ENCODE data around the gene CELSR2.

DNA sequence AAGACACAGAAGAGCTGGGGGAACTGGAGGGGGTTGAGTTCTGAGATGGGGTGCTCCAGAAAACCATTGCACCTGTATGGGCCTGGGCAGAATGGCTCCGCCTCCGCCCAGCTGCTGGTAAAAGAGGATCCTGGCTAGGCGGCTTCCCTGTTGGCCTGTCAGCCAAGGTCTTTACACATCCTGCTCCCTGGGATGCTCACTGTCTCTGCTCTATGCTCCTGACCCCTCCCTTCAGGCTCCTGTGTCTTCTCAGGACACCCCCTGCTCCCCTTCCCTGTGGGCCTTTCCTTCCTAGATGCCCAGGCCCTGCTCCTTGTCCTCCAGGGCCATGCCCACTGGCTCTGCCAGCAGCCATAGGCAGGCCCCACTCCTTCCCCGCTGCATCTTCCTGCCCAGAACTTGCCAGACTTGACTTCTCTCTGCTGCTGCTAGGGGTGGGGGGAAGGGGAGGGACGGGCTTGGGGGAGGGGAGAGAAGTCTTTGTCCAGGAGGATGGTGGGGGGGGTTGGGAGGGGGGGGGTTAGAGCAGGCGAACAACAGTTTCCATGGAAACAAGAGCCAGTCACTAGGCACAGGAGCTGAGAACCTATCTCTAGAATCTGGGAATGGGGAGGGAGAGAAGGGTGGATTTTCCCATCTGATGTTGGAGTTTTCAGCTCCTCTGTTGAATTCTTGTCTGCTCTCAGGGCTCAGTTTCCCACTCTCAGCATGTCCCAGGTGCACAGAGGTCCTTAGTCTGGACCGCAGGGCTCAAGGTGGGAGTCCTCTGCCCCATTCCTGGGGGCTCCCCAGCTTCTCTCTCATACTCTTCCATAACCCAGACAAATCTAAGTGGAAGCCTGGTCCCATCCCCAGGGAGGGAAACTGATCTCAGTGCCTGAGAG lies 10.6 kb downstream of the CELSR2 start:
- TF ChIP-seq, protein P1, sequence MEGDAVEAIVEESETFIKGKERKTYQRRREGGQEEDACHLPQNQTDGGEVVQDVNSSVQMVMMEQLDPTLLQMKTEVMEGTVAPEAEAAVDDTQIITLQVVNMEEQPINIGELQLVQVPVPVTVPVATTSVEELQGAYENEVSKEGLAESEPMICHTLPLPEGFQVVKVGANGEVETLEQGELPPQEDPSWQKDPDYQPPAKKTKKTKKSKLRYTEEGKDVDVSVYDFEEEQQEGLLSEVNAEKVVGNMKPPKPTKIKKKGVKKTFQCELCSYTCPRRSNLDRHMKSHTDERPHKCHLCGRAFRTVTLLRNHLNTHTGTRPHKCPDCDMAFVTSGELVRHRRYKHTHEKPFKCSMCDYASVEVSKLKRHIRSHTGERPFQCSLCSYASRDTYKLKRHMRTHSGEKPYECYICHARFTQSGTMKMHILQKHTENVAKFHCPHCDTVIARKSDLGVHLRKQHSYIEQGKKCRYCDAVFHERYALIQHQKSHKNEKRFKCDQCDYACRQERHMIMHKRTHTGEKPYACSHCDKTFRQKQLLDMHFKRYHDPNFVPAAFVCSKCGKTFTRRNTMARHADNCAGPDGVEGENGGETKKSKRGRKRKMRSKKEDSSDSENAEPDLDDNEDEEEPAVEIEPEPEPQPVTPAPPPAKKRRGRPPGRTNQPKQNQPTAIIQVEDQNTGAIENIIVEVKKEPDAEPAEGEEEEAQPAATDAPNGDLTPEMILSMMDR (IDR thresholded peaks at IDR 0.05): no peak
- TF ChIP-seq POLR2A (IDR thresholded peaks at IDR 0.05): no peak

Data from uterus (tissue), 2 donors.